BLaER1 (cell line): Measurements from ENCODE around the gene POLD4.

ENCODE experiments used
- H3K27ac ChIP-seq: shearing (Covaris generic); formaldehyde crosslinking; 2 replicates; pipeline ENCODE4 v1.8.1; 2022
- H3K27me3 ChIP-seq: shearing (Covaris generic); formaldehyde crosslinking; 2 replicates; pipeline ENCODE4 v1.8.1; 2022
- H3K36me3 ChIP-seq: shearing (Covaris generic); formaldehyde crosslinking; 2 replicates; pipeline ENCODE4 v1.8.1; 2022
- H3K4me1 ChIP-seq: shearing (Covaris generic); formaldehyde crosslinking; 2 replicates; pipeline ENCODE4 v1.8.1; 2022
- H3K4me2 ChIP-seq: shearing (Covaris generic); formaldehyde crosslinking; 2 replicates; pipeline ENCODE4 v1.8.1; 2022
- H3K4me3 ChIP-seq: shearing (Covaris generic); formaldehyde crosslinking; 2 replicates; pipeline ENCODE4 v1.8.1; 2022
- H3K9ac ChIP-seq: shearing (Covaris generic); formaldehyde crosslinking; 2 replicates; pipeline ENCODE4 v1.8.1; 2022
- H3K9me3 ChIP-seq: shearing (Covaris generic); formaldehyde crosslinking; 2 replicates; pipeline ENCODE4 v1.8.1; 2022
- H4K20me1 ChIP-seq: shearing (Covaris generic); formaldehyde crosslinking; 2 replicates; pipeline ENCODE4 v1.8.1; 2022
- Cebpa-rat ChIP-seq: shearing (Covaris generic); IDR thresholded peaks from 2 replicates; pipeline ENCODE4 v1.8.1; 2022

The POLD4 gene

GRCh38 chr11:67397536-67397935, 44.2 kb upstream of the POLD4 start:
- H3K27me3 ChIP-seq = no peaks in the 10 kb centered on the region
- no peak overlapping the region for H3K4me3 ChIP-seq
- TF ChIP-seq Cebpa-rat = no peak
- peaks cover 72% of the 10 kb centered on the region for H3K36me3 ChIP-seq
- peaks cover 74% of the 10 kb centered on the region for H3K4me1 ChIP-seq
- peak overlapping the region; percentile 79 for H3K4me2 ChIP-seq
- no peaks in the 10 kb centered on the region for H3K9me3 ChIP-seq
- H3K27ac ChIP-seq = peak overlapping the region; percentile 55
- peaks cover 79% of the 10 kb centered on the region for H4K20me1 ChIP-seq
- H3K9ac ChIP-seq = 0 out of 2 replicates have a peak overlapping the region, but pooled peaks have one; percentile 17

- peaks cover 72% of the 10 kb centered on the region for H3K4me1 ChIP-seq
- TF ChIP-seq Cebpa-rat = no peak
- no peak overlapping the region for H3K4me3 ChIP-seq
- peak overlapping the region; percentile 39; the same call in 1 of the 2 replicates for H3K9ac ChIP-seq
- no peaks in the 10 kb centered on the region for H3K9me3 ChIP-seq
- H3K27ac ChIP-seq = peak overlapping the region; percentile 55
- H3K4me2 ChIP-seq = peak overlapping the region; percentile 79
- H3K36me3 ChIP-seq = peaks cover 72% of the 10 kb centered on the region
- peaks cover 86% of the 10 kb centered on the region for H4K20me1 ChIP-seq
- H3K27me3 ChIP-seq = no peaks in the 10 kb centered on the region
These were observed 43.4 kb upstream of the POLD4 start for GRCh38 chr11:67396587-67397389.

GRCh38 chr11:67396259-67396581, 42.9 kb upstream of the POLD4 start:
- Histone ChIP-seq H3K9ac (peak overlapping the region; percentile 39; the same call in 1 of the 2 replicates), H3K9me3 (no peaks in the 10 kb centered on the region), H3K4me2 (peak overlapping the region; percentile 79), H3K4me1 (peaks cover 72% of the 10 kb centered on the region), H3K36me3 (peaks cover 72% of the 10 kb centered on the region), H3K4me3 (no peak overlapping the region), H3K27me3 (no peaks in the 10 kb centered on the region), H4K20me1 (peaks cover 84% of the 10 kb centered on the region), H3K27ac (peak overlapping the region; percentile 55)
- TF ChIP-seq Cebpa-rat = no peak

GRCh38 chr11:67395555-67396258, 42.4 kb upstream of the POLD4 start:
- Histone ChIP-seq H3K4me2 (peak overlapping the region; percentile 79), H3K4me1 (peaks cover 73% of the 10 kb centered on the region), H3K4me3 (no peak overlapping the region), H3K27me3 (no peaks in the 10 kb centered on the region), H3K9me3 (no peaks in the 10 kb centered on the region), H3K9ac (peak overlapping the region; percentile 39; the same call in 1 of the 2 replicates), H3K27ac (peak overlapping the region; percentile 55), H3K36me3 (peaks cover 72% of the 10 kb centered on the region), H4K20me1 (peaks cover 79% of the 10 kb centered on the region)
- TF ChIP-seq Cebpa-rat = no peak

- no peaks in the 10 kb centered on the region for H3K27me3 ChIP-seq
- H3K4me3 ChIP-seq = no peak overlapping the region
- peak overlapping the region; percentile 15; the same call in 1 of the 2 replicates for H3K9ac ChIP-seq
- no peak overlapping the region for H3K4me2 ChIP-seq
- peaks cover 62% of the 10 kb centered on the region for H4K20me1 ChIP-seq
- TF ChIP-seq Cebpa-rat = no peak
- H3K36me3 ChIP-seq = peaks cover 56% of the 10 kb centered on the region
- H3K27ac ChIP-seq = no peak overlapping the region
- peaks cover 73% of the 10 kb centered on the region for H3K4me1 ChIP-seq
- H3K9me3 ChIP-seq = no peaks in the 10 kb centered on the region
These were observed 40.6 kb upstream of the POLD4 start for GRCh38 chr11:67393990-67394389.

DNA sequence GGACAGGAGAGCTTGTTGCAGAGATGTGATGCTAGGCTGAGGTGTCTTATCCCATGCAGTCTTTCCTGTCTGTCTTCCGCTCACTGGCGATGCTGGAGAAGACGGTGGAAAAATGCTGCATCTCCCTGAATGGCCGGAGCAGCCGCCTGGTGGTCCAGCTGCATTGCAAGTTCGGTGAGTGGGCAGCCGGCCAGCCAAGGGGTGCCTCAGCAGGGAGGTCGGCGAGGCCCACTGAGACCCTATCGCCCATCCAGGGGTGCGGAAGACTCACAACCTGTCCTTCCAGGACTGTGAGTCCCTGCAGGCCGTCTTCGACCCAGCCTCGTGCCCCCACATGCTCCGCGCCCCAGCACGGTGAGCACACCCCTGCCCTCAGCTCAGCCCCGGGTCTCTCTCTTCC, 40.1 kb upstream of the POLD4 start:
- Histone ChIP-seq H4K20me1 (peaks cover 56% of the 10 kb centered on the region), H3K36me3 (peaks cover 50% of the 10 kb centered on the region), H3K4me3 (no peak overlapping the region), H3K27me3 (no peaks in the 10 kb centered on the region), H3K9me3 (no peaks in the 10 kb centered on the region), H3K9ac (no peak overlapping the region; the same call in 1 of the 2 replicates), H3K27ac (no peak overlapping the region), H3K4me1 (peaks cover 70% of the 10 kb centered on the region), H3K4me2 (peak overlapping the region; percentile 26; the same call in 1 of the 2 replicates)
- no peak for TF ChIP-seq Cebpa-rat

- peaks cover 58% of the 10 kb centered on the region for H3K4me1 ChIP-seq
- H3K9ac ChIP-seq = peak overlapping the region; percentile 87
- no peaks in the 10 kb centered on the region for H3K27me3 ChIP-seq
- peaks cover 38% of the 10 kb centered on the region for H3K36me3 ChIP-seq
- peak overlapping the region; percentile 90 for H3K27ac ChIP-seq
- no peak for TF ChIP-seq Cebpa-rat
- H4K20me1 ChIP-seq = peaks cover 45% of the 10 kb centered on the region
- peak overlapping the region; percentile 96 for H3K4me2 ChIP-seq
- H3K4me3 ChIP-seq = peak overlapping the region; percentile 79
- no peaks in the 10 kb centered on the region for H3K9me3 ChIP-seq
These were observed 38.9 kb upstream of the POLD4 start for GRCh38 chr11:67392183-67392715.

DNA sequence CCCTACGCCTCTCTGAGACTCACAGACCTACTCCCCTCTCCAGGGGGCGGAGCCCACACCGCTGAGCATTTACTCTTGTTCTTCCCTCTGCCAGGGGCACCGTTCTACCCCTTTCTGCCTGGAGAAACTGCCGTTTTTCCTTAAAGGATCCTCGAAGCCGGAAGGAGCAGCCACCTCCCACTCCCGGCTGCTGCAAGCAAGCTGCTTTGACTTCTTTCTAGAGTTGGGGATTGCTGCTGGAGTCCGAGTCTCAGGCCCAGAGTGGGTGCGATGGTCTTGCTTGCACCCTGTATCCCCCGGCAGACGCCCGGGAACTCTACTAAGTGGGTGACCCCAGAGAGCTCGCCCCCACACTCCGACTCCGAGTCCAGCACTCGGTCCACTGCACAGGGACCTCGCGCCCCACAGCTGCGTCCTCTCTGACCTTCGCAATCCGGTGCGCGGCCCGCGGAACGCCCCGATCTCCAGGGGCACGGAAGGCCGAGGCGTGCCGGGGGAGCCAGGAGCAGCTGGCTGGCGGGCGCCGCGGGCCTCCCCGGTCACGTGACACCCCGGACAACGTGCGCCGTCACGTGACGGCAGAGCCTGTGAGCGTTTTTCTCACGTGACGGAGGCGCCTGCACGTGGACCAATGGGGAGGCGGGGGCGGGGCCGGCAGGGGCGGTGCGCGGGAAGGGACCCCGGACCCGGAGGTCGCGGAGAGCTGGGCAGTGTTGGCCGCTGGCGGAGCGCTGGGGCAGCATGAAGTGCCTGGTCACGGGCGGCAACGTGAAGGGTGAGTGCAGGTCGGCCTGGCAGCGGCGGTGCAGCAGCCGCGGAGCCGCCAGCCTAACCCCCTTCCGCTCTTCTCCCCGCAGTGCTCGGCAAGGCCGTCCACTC, 38.2 kb upstream of the POLD4 start, which contains the start of gene RAD9A:
Gene RAD9A, plus strand, starts transcription at position 683 of the 879 bp plus-strand sequence. Its CDS starts 59 bp downstream, at position 742.
- H4K20me1 ChIP-seq = peaks cover 37% of the 10 kb centered on the region
- peaks cover 51% of the 10 kb centered on the region for H3K4me1 ChIP-seq
- H3K4me3 ChIP-seq = peak within 1 kb of the TSS; percentile 79
- peak within 1 kb of the TSS; percentile 87 for H3K9ac ChIP-seq
- no peak for TF ChIP-seq Cebpa-rat
- H3K4me2 ChIP-seq = peak within 1 kb of the TSS; percentile 96
- H3K27me3 ChIP-seq = peaks cover 3% of the 10 kb centered on the region; the same call in 1 of the 2 replicates
- peaks cover 33% of the 10 kb centered on the region for H3K36me3 ChIP-seq
- H3K27ac ChIP-seq = peak within 1 kb of the TSS; percentile 90
- no peaks in the 10 kb centered on the region for H3K9me3 ChIP-seq

DNA sequence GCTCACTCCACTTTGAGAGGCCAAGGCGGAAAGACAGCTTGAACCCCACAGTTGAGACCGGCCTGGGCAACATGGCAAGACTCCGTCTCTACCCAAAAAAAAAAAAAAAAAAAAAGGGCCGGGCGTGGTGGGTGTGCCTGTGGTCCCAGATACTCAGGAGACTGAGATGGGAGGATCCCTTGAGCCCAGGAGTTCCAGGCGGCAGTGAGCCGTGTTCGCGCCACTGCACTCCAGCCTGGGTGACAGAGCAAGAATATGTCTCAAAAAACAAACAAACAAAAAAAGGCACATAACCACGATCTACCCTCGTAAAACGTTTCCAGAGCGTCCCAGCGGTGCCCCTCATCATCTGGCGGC, 37.6 kb upstream of the POLD4 start:
- TF ChIP-seq Cebpa-rat = no peak
- Histone ChIP-seq H3K9ac (peak overlapping the region; percentile 87), H3K27me3 (peaks cover 3% of the 10 kb centered on the region; the same call in 1 of the 2 replicates), H3K9me3 (no peaks in the 10 kb centered on the region), H3K4me1 (peaks cover 45% of the 10 kb centered on the region), H3K4me2 (peak overlapping the region; percentile 96), H3K27ac (peak overlapping the region; percentile 90), H3K4me3 (peak overlapping the region; percentile 79), H3K36me3 (peaks cover 28% of the 10 kb centered on the region), H4K20me1 (peaks cover 31% of the 10 kb centered on the region)
